ENCODE data around the gene BDH1.
"Not testable (repeated sequence)": the region's sequence is repeated elsewhere in the genome, so short reads cannot be mapped to it uniquely, and the experiment has no call there.

Gene BDH1

DNA sequence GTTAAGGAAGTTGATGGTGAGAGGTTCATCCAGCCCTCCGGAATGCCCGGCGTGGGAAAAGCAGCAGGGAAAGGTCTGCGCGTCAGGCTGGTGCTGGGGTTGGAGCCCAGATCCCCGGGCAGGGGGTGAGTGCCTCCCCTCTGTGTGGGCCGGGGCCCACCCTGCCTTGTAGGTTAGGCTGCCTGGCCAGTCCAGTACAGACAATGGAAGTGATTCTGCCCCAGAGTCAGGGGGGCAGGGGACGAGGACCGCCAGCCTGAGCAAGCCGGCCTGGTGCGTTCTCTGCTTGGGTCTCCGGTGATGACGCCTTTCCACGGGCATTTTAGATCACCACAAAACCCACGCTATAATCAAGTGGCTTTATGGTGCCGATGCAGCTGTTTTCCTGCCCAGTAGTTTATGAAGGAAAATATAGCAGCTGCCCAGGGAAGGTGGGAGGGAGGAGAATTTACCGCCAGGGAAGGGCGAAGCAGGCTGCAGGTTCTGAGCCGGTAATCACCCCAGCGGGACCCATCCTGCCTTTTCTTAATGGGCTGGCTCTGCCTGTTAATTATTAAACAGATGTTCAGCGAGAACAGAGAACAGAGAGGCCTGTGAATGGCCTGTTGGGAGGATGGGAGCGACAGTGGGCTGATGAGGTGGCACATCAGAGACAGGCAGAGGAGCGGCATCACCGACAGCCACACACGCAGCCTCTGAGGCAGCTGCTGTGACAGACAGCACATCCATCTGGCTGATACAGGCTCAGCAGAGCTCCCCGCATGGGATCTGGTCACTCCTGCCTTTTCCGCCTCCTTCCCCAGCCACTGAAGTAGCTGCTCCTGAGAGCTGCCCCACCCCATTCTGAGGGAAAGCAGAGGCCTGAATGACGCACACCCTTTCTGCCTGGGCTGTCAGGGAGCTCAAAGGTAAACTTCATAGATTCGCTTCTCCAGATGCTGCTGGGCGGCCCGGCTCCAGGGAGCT, 35.2 kb downstream of the BDH1 start:
- DNase-seq (ENCODE audit: low spot score) = no peak

DNA sequence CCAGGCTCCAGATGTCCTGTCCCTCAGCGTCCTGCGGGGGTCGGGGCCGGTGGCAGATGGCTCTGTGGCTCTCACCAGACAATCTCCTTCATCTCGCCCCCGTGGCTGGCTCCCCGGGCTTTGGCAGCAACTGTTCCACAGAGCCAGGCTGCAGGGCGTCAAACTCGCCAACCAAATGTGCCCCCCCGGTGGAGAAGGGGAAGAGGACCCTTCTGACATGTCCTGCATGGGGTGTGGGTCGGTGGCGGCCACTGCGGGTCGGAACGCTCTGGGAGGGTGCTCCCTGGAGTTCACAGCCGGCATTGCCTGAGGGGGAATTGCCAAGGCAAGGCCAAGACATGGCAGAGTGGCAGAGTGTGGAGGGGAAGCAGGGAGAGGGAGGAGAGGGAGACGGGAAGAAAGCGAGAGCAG, 36.0 kb downstream of the BDH1 start:
- DNase-seq (ENCODE audit: low spot score) = no peak

DNA sequence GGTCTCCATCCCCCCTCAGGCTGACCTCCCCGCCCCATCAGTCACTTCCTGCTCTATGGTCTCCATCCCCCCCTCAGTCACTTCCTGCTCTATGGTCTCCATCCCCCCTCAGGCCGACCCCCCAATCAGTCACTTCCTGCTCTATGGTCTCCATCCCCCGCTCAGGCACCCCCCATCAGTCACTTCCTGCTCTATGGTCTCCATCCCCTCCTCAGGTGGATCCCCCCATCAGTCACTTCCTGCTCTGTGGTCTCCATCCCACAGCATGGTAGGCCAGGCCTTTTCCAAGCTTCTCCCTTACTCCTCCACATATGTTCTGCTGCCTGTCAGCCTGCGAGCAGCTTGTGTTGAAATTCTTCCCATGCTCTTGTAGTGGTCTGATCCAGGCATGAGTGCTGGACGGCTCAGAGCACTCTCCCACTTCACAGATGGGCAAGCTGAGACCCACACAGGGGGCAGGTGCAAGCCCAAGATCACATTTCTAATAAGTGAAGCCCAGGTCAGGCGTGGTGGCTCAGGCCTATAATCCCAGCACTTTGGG, 36.8 kb downstream of the BDH1 start:
- no peak for DNase-seq (ENCODE audit: low spot score)

DNA sequence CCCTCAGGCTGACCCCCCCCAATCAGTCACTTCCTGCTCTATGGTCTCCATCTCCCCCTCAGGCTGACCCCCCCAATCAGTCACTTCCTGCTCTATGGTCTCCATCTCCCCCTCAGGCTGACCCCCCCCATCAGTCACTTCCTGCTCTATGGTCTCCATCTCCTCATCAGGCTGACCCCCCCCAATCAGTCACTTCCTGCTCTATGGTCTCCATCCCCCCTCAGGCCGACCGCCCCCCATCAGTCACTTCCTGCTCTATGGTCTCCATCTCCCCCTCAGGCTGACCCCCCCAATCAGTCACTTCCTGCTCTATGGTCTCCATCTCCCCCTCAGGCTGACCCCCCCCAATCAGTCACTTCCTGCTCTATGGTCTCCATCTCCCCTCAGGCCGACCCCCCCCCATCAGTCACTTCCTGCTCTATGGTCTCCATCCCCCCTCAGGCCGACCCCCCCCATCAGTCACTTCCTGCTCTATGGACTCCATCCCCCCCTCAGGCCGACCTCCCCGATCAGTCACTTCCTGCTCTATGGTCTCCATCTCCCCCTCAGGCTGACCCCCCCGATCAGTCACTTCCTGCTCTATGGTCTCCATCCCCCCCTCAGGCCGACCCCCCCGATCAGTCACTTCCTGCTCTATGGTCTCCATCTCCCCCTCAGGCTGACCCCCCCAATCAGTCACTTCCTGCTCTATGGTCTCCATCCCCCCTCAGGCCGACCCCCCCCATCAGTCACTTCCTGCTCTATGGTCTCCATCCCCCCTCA, 37.7 kb downstream of the BDH1 start:
- DNase-seq (ENCODE audit: low spot score) = not testable (repeated sequence)

- DNase-seq (ENCODE audit: low spot score) = not testable (repeated sequence)
These were observed 38.7 kb downstream of the BDH1 start for GRCh38 chr3:197516890-197517606.

DNA sequence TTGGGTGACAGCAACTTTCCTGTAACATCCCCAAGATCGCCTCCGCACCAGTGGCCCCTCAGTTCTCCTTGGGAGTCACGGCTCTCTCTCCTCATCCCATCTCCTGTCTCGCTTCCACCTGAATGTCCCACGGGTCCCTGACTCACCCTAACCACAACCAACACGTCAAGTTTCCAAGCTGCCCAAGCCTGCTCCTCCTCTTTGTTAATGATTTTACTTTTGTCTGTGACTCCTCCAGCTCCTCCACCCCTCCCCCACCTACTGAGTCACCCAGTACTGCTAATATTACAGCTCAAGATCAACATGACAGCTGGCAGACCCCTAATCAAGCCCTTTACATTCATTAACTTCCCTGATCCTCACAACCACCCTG, 39.3 kb downstream of the BDH1 start:
- no peak for DNase-seq (ENCODE audit: low spot score)

DNA sequence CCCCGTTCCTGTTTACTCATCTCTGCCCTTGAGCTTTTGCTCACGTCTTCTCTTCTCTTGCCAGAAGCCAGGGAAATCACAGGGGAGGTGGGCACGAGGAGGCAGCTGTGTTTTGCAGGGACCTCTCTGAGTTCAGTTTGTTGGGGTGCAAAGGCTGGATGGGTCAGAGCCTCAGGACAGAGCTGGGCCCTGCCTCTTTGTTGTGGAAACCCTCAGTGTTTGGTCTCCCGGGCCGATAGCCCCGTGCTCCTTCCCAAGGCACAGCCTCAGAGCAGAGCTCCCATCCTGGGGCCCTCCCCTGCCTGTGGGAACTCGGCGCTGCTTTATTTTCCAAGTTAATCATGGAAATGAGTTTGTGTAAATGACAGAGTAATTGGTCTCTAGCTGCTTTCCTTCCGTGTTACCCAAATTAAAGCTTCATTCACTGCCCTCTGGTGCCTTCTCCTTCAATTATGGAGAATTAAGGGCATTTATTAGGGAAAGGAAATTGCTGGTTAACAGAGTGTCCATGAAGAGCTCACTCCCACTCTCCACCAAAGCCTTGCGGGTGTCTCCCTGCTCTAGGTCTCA, 40.9 kb downstream of the BDH1 start:
- no peak for DNase-seq (ENCODE audit: low spot score)

GRCh38 chr3:197513953-197514785, 41.6 kb downstream of the BDH1 start:
- no peak for DNase-seq (ENCODE audit: low spot score)

- DNase-seq (ENCODE audit: low spot score) = no peak
These were observed 42.8 kb downstream of the BDH1 start for GRCh38 chr3:197512691-197513571.

- no peak for DNase-seq (ENCODE audit: low spot score)
These were observed 43.7 kb downstream of the BDH1 start for GRCh38 chr3:197511853-197512635.

DNA sequence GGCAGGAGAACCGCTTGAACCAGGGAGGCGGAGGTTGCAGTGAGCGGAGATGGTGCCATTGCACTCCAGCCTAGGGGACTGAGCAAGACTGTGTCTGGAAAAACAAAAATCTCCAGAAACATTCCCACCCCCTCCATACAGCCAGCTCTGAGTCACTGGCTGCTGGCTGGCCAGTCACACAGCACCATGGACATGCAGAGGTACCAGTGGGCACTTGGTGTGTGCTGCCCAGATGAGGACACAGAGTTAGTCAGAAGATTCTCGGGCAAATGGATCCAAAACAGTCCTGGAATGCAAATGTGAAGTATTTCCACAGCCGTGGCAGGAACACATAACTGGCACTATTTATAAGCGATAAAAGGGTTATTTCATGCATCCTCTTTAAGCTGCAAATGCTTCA, 44.6 kb downstream of the BDH1 start:
- DNase-seq (ENCODE audit: low spot score) = no peak

DNA sequence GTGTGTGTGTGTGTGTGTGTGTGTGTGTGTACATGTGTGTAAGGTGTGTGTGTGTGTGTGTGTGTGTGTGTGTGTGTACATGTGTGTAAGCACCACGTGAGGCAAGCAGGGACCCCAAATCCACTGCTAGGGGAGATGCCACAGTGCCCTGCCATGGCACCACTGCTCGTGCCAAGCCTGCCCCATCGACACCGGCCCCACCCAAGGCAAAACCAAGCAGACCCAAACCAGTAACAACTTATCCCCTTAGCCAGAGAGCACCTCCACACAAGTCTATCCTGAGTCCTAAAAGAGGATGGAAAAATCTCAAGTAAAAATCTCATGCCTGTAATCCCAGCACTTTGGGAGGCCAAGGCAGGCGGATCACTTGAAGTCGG, 45.1 kb downstream of the BDH1 start:
- DNase-seq (ENCODE audit: low spot score) = no peak

GRCh38 chr3:197508924-197509775, 46.6 kb downstream of the BDH1 start:
- no peak for DNase-seq (ENCODE audit: low spot score)

- no peak for DNase-seq (ENCODE audit: low spot score)
These were observed 47.3 kb downstream of the BDH1 start for GRCh38 chr3:197508461-197508860.

GRCh38 chr3:197508051-197508451, 47.7 kb downstream of the BDH1 start:
- DNase-seq (ENCODE audit: low spot score) = no peak

GRCh38 chr3:197507541-197507940, 48.2 kb downstream of the BDH1 start:
- no peak for DNase-seq (ENCODE audit: low spot score)

DNA sequence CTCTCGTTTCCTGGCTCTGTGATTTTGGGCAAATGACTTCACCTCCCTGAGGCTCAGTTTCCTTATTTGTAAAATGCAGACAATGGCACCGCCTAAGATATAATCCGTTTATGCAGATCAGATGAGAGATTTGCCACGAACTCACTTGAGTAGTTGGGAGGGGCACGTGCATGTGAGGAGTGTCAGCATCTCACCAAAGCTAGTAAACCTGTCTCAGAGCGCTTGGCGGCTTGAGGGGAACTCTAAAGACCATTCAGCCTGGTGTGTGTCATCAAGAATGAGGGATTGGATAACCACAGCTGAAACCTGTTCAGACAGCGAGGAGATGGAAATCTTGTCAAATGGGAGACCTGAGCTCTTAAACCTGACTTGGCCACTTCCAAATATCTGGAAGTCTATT, 48.7 kb downstream of the BDH1 start:
- DNase-seq (ENCODE audit: low spot score) = no peak

Data from activated CD4-positive, alpha-beta T cell treated with anti-CD3 and anti-CD28 coated beads, Interleukin-2, Interleukin-4, amounts not matched to agents 100 ng/mL and 50 ng/mL, durations not matched to agents 16 hours and 8 hours (primary cell).